ENCODE measurements around the gene DNAJA2.

- no peak for TF ChIP-seq EZH2phosphoT487 (IDR thresholded peaks at IDR 0.05; ENCODE audit: insufficient read depth, low read depth)
- no peak for TF ChIP-seq EZH2 (IDR thresholded peaks at IDR 0.05; ENCODE audit: insufficient read depth, poor library complexity, severe bottlenecking)
These were observed 856 bp downstream of the DNAJA2 start for GRCh38 chr16:46972429-46973206.
